GM20000 (cell line): Measurements from ENCODE around the gene REXO1.
"Not testable (repeated sequence)": the region's sequence is repeated elsewhere in the genome, so short reads cannot be mapped to it uniquely, and the experiment has no call there.

Experiments used
- DNase-seq: peaks from one replicate; pipeline ENCODE4 v3.0.0; 2012; ENCODE audit warnings: low spot score
- CTCF ChIP-seq: IDR thresholded peaks from 2 replicates; pipeline ENCODE4 v1.5.1; 2012; ENCODE audit warnings: mild to moderate bottlenecking, control low read depth; ENCODE audit errors: extremely low read depth, missing control alignments

Gene REXO1

GRCh38 chr19:1806184-1807029, 41.9 kb downstream of the REXO1 start:
- DNase-seq, result no peak
- TF ChIP-seq CTCF, result no peak

GRCh38 chr19:1805401-1806183, 42.7 kb downstream of the REXO1 start:
- no peak for TF ChIP-seq CTCF
- no peak for DNase-seq

GRCh38 chr19:1804858-1805257, 43.4 kb downstream of the REXO1 start:
- no peak for TF ChIP-seq CTCF
- no peak for DNase-seq

- TF ChIP-seq CTCF, result no peak
- no peak for DNase-seq
These were observed 48.5 kb downstream of the REXO1 start for GRCh38 chr19:1799695-1800342.

GRCh38 chr19:1797313-1797712, 51.0 kb downstream of the REXO1 start:
- not testable (repeated sequence) for DNase-seq

GRCh38 chr19:1796395-1797142, 51.7 kb downstream of the REXO1 start:
- DNase-seq, result no peak
- TF ChIP-seq CTCF, result no peak

GRCh38 chr19:1794424-1795172, 53.7 kb downstream of the REXO1 start:
- DNase-seq, result no peak
- no peak for TF ChIP-seq CTCF
